Activated T-cell treated with anti-CD3 and anti-CD28 coated beads, Interleukin-2, amount 50 U/mL, for 24 hours (primary cell): ENCODE data around the gene MPND.

Source experiments
- DNase-seq: peaks from one replicate; pipeline ENCODE4 v3.0.0-alpha.2; 2020
- H3K27ac Mint-ChIP-seq: 2 replicates; pipeline ENCODE4 v1.8.0; 2020; ENCODE audit warnings: mild to moderate bottlenecking, mixed read lengths
- H3K27me3 Mint-ChIP-seq: 2 replicates; pipeline ENCODE4 v1.8.0; 2020; ENCODE audit warnings: mixed read lengths
- H3K36me3 Mint-ChIP-seq: 2 replicates; pipeline ENCODE4 v1.8.0; 2020; ENCODE audit warnings: low read depth, mixed read lengths
- H3K4me1 Mint-ChIP-seq: 2 replicates; pipeline ENCODE4 v1.8.0; 2020; ENCODE audit warnings: low read depth, mixed read lengths
- H3K4me3 Mint-ChIP-seq: 2 replicates; pipeline ENCODE4 v1.8.0; 2020; ENCODE audit warnings: mild to moderate bottlenecking, moderate library complexity, mixed read lengths
- H3K9me3 Mint-ChIP-seq: 2 replicates; pipeline ENCODE4 v1.8.0; 2020; ENCODE audit warnings: mixed read lengths

MPND gene

GRCh38 chr19:4363571-4364304 lies 20.4 kb downstream of the MPND start:
- Mint-ChIP-seq H3K4me3 (no peak overlapping the region), H3K36me3 (peaks cover 79% of the 10 kb centered on the region), H3K27me3 (no peaks in the 10 kb centered on the region), H3K4me1 (peaks cover 12% of the 10 kb centered on the region), H3K9me3 (no peaks in the 10 kb centered on the region), H3K27ac (peak overlapping the region; percentile 61)
- no peak for DNase-seq

- Mint-ChIP-seq H3K9me3 (no peaks in the 10 kb centered on the region), H3K4me3 (no peak overlapping the region), H3K4me1 (peaks cover 27% of the 10 kb centered on the region), H3K27me3 (no peaks in the 10 kb centered on the region), H3K36me3 (peaks cover 68% of the 10 kb centered on the region), H3K27ac (no peak overlapping the region)
- no peak for DNase-seq
These were observed 22.0 kb downstream of the MPND start for GRCh38 chr19:4365341-4365740.

GRCh38 chr19:4365791-4366665 lies 22.7 kb downstream of the MPND start:
- no peak for DNase-seq
- Mint-ChIP-seq H3K27ac (peak overlapping the region; percentile 55), H3K4me3 (no peak overlapping the region), H3K4me1 (peaks cover 34% of the 10 kb centered on the region), H3K27me3 (no peaks in the 10 kb centered on the region), H3K9me3 (no peaks in the 10 kb centered on the region), H3K36me3 (peaks cover 64% of the 10 kb centered on the region)

- H3K9me3 Mint-ChIP-seq: no peaks in the 10 kb centered on the region
- no peak overlapping the region for H3K4me3 Mint-ChIP-seq
- H3K36me3 Mint-ChIP-seq: peaks cover 68% of the 10 kb centered on the region
- DNase-seq: no peak
- H3K27ac Mint-ChIP-seq: peak overlapping the region; percentile 97
- H3K4me1 Mint-ChIP-seq: peaks cover 41% of the 10 kb centered on the region
- no peaks in the 10 kb centered on the region for H3K27me3 Mint-ChIP-seq
These were observed 23.4 kb downstream of the MPND start for GRCh38 chr19:4366666-4367335.

GRCh38 chr19:4367336-4367723 lies 24.0 kb downstream of the MPND start:
- H3K27me3 Mint-ChIP-seq: no peaks in the 10 kb centered on the region
- H3K4me3 Mint-ChIP-seq: no peak overlapping the region
- no peaks in the 10 kb centered on the region for H3K9me3 Mint-ChIP-seq
- peaks cover 45% of the 10 kb centered on the region for H3K4me1 Mint-ChIP-seq
- no peak for DNase-seq
- H3K36me3 Mint-ChIP-seq: peaks cover 65% of the 10 kb centered on the region
- H3K27ac Mint-ChIP-seq: peak overlapping the region; percentile 97

- Mint-ChIP-seq H3K4me1 (peaks cover 45% of the 10 kb centered on the region), H3K4me3 (no peak overlapping the region), H3K27ac (peak overlapping the region; percentile 97), H3K9me3 (no peaks in the 10 kb centered on the region), H3K27me3 (no peaks in the 10 kb centered on the region), H3K36me3 (peaks cover 63% of the 10 kb centered on the region)
- no peak for DNase-seq
These were observed 24.4 kb downstream of the MPND start for GRCh38 chr19:4367781-4368127.

GRCh38 chr19:4368128-4368820 lies 24.9 kb downstream of the MPND start:
- DNase-seq: no peak
- H3K9me3 Mint-ChIP-seq: no peaks in the 10 kb centered on the region
- H3K27me3 Mint-ChIP-seq: no peaks in the 10 kb centered on the region
- peak overlapping the region; percentile 75 for H3K4me3 Mint-ChIP-seq
- peaks cover 45% of the 10 kb centered on the region for H3K4me1 Mint-ChIP-seq
- H3K36me3 Mint-ChIP-seq: peaks cover 60% of the 10 kb centered on the region
- peak overlapping the region; percentile 97 for H3K27ac Mint-ChIP-seq

GRCh38 chr19:4369109-4369887 lies 25.9 kb downstream of the MPND start:
- H3K36me3 Mint-ChIP-seq: peaks cover 54% of the 10 kb centered on the region

GRCh38 chr19:4369888-4370260 lies 26.5 kb downstream of the MPND start:
- Mint-ChIP-seq H3K36me3 (peaks cover 51% of the 10 kb centered on the region), H3K4me1 (peaks cover 52% of the 10 kb centered on the region), H3K27ac (peak overlapping the region; percentile 97), H3K4me3 (peak overlapping the region; percentile 75), H3K9me3 (no peaks in the 10 kb centered on the region), H3K27me3 (no peaks in the 10 kb centered on the region)
- DNase-seq: peak; percentile 84

More at GRCh38 chr19:4369109-4369887, 25.9 kb downstream of the MPND start:
- H3K27ac Mint-ChIP-seq: peak overlapping the region; percentile 97
- peak; percentile 81 for DNase-seq
- H3K9me3 Mint-ChIP-seq: no peaks in the 10 kb centered on the region
- H3K27me3 Mint-ChIP-seq: no peaks in the 10 kb centered on the region
- peak overlapping the region; percentile 75 for H3K4me3 Mint-ChIP-seq
- peaks cover 52% of the 10 kb centered on the region for H3K4me1 Mint-ChIP-seq

- Mint-ChIP-seq H3K27ac (peak overlapping the region; percentile 97), H3K36me3 (peaks cover 44% of the 10 kb centered on the region), H3K27me3 (no peaks in the 10 kb centered on the region), H3K4me3 (peak overlapping the region; percentile 75), H3K9me3 (no peaks in the 10 kb centered on the region), H3K4me1 (peaks cover 54% of the 10 kb centered on the region)
- no peak for DNase-seq
These were observed 27.2 kb downstream of the MPND start for GRCh38 chr19:4370418-4371041.

GRCh38 chr19:4371247-4372164 lies 28.1 kb downstream of the MPND start:
- peaks cover 64% of the 10 kb centered on the region for H3K4me1 Mint-ChIP-seq
- no peaks in the 10 kb centered on the region for H3K9me3 Mint-ChIP-seq
- DNase-seq: no peak
- H3K27me3 Mint-ChIP-seq: no peaks in the 10 kb centered on the region
- no peak overlapping the region for H3K4me3 Mint-ChIP-seq
- H3K27ac Mint-ChIP-seq: peak overlapping the region; percentile 97
- peaks cover 42% of the 10 kb centered on the region for H3K36me3 Mint-ChIP-seq

- no peaks in the 10 kb centered on the region for H3K9me3 Mint-ChIP-seq
- no peaks in the 10 kb centered on the region for H3K27me3 Mint-ChIP-seq
- H3K36me3 Mint-ChIP-seq: peaks cover 39% of the 10 kb centered on the region
- H3K4me3 Mint-ChIP-seq: no peak overlapping the region
- DNase-seq: no peak
- H3K4me1 Mint-ChIP-seq: peaks cover 71% of the 10 kb centered on the region
- peak overlapping the region; percentile 66 for H3K27ac Mint-ChIP-seq
These were observed 29.0 kb downstream of the MPND start for GRCh38 chr19:4372165-4373012.
